HepG2 (cell line): ENCODE measurements around the gene LUC7L2. TPM values are rescaled to one million over a fixed set of nuclear protein-coding genes. Genes with fewer than 3 reads are reported as not detected.

ENCODE experiments used
- HNRNPK ChIP-seq: fragments of 200-400 bp; formaldehyde crosslinking; IDR thresholded peaks from 2 replicates; pipeline ENCODE4 v1.6.1; 2018; ENCODE audit warnings: low read length, low read depth, moderate library complexity, mild to moderate bottlenecking; ENCODE audit not compliant: poor library complexity, severe bottlenecking
- NR1H2 ChIP-seq: sonication (generic); formaldehyde crosslinking; IDR thresholded peaks from 2 replicates; pipeline ENCODE4 v1.8.1; 2022; ENCODE audit warnings: low read depth, missing genetic modification reagents, borderline replicate concordance
- SKI ChIP-seq: fragments of 450-650 bp; IDR thresholded peaks from one replicate; pipeline ENCODE4 v1.6.1; 2018; ENCODE audit warnings: mild to moderate bottlenecking; ENCODE audit not compliant: partially characterized antibody
- SPEN ChIP-seq: sonication (generic); formaldehyde crosslinking; IDR thresholded peaks from 2 replicates; pipeline ENCODE4 v1.5.1; 2020; ENCODE audit warnings: low read depth, mild to moderate bottlenecking, missing genetic modification reagents
- ZFP36 ChIP-seq: fragments of 150-350 bp; IDR thresholded peaks from 2 replicates; pipeline ENCODE4 v1.6.1; 2018; ENCODE audit warnings: borderline replicate concordance, low read length, low read depth; ENCODE audit not compliant: partially characterized antibody
- ZKSCAN8 ChIP-seq: IDR thresholded peaks from 2 replicates; pipeline ENCODE4 v1.6.1; 2016; ENCODE audit warnings: borderline replicate concordance, missing genetic modification reagents, missing compliant biosample characterization
- polyA plus RNA-seq, 8 experiments: library from polyadenylated mRNA; depleted of rRNA in 3 of 8; stranded (reverse) in 7 of 8; unstranded in 1 of 8; fragments of >200 nt; fragmentation: Illumina TruSeq in 4 of 8; extraction: Trizol in 4 of 8; gene quantifications; 2 replicates each; pipeline versions ENCODE4 v1.2.1 to v1.2.3, GENCODE V29; 2011 to 2016; ENCODE audit warnings: low read depth in 4 of 8, missing spikeins in 1 of 8, mixed read lengths in 1 of 8; ENCODE audit not compliant: insufficient read depth in 1 of 8
- total RNA-seq, 5 experiments: library from RNA; depleted of rRNA; stranded (reverse); fragments of >200 nt; fragmentation: Illumina TruSeq; extraction: Trizol; gene quantifications; 2 replicates each; pipeline ENCODE4 v1.2.3, GENCODE V29; 2016; ENCODE audit warnings: low read depth in 1 of 5
- TF ChIP-seq, protein P1 (sequence below): sonication (generic); formaldehyde crosslinking; conservative IDR thresholded peaks from 2 replicates; pipeline ENCODE4 v1.5.0; 2020; ENCODE audit warnings: missing genetic modification reagents
- TF ChIP-seq, protein P2 (sequence below): sonication (generic); formaldehyde crosslinking; IDR thresholded peaks from 2 replicates; pipeline ENCODE4 v1.4.0; 2020; ENCODE audit warnings: mild to moderate bottlenecking, missing genetic modification reagents
- TF ChIP-seq, protein P3 (sequence below): sonication (generic); formaldehyde crosslinking; IDR thresholded peaks from 2 replicates; pipeline ENCODE4 v1.5.1; 2020; ENCODE audit warnings: mild to moderate bottlenecking, missing genetic modification reagents, moderate library complexity
- TF ChIP-seq, protein P4 (sequence below): sonication (generic); formaldehyde crosslinking; conservative IDR thresholded peaks from 2 replicates; pipeline ENCODE4 v1.8.0; 2022; ENCODE audit warnings: missing genetic modification reagents
- TF ChIP-seq, protein P5 (sequence below): sonication (generic); formaldehyde crosslinking; IDR thresholded peaks from 2 replicates; pipeline ENCODE4 v1.5.0; 2020; ENCODE audit warnings: mild to moderate bottlenecking, missing genetic modification reagents, borderline replicate concordance

The LUC7L2 gene
- total and polyA plus RNA-seq, 2 of the 13 experiments (the other 11 are each of a cell fraction or from before 2014, with no cell fraction given) = 17.9 to 50.7 TPM

DNA sequence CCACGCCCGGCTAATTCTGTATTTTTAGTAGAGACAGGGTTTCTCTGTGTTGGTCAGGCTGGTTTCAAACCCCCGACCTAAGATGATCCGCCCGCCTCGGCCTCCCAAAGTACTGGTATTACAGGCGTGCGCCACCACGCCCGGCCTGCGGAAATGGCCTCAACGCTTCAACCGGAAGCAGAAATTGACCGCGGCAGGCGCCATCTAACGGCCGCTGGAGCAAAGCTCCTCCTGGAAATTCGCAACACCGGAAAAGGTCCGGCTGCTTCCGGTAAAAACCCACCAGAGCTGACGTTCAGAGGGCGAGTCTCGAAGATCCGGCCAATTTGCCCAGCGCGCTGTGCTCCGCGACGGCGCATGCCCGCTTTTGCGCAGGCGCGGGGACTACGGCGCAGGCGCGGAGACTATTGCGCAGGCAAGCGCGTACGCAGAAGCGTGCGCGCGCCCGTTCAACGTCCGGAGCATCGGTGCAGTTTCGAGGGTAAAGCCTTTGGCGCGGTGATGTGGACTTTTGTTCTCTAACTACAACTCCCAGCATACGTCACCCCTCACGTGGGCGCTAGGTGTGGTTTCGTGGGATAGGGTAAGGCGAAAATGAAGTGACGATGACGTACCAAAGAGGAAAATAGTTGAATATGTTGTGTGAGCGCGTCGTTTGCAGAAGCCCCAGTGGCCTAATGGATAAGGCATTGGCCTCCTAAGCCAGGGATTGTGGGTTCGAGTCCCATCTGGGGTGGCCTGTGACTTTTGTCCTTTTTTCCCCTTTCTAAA is 19.5 kb upstream of the LUC7L2 start (continued):
- TF ChIP-seq SPEN (CRISPR knock-in tag) (peak; percentile 87), NR1H2 (no peak), SKI (no peak), ZFP36 (no peak), HNRNPK (no peak), ZKSCAN8 (CRISPR knock-in tag) (peak; percentile 32; the same call in 1 of the 2 replicates)
- TF ChIP-seq, protein P1, sequence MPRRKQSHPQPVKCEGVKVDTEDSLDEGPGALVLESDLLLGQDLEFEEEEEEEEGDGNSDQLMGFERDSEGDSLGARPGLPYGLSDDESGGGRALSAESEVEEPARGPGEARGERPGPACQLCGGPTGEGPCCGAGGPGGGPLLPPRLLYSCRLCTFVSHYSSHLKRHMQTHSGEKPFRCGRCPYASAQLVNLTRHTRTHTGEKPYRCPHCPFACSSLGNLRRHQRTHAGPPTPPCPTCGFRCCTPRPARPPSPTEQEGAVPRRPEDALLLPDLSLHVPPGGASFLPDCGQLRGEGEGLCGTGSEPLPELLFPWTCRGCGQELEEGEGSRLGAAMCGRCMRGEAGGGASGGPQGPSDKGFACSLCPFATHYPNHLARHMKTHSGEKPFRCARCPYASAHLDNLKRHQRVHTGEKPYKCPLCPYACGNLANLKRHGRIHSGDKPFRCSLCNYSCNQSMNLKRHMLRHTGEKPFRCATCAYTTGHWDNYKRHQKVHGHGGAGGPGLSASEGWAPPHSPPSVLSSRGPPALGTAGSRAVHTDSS (CRISPR knock-in tag) = no peak
- TF ChIP-seq, protein P2, sequence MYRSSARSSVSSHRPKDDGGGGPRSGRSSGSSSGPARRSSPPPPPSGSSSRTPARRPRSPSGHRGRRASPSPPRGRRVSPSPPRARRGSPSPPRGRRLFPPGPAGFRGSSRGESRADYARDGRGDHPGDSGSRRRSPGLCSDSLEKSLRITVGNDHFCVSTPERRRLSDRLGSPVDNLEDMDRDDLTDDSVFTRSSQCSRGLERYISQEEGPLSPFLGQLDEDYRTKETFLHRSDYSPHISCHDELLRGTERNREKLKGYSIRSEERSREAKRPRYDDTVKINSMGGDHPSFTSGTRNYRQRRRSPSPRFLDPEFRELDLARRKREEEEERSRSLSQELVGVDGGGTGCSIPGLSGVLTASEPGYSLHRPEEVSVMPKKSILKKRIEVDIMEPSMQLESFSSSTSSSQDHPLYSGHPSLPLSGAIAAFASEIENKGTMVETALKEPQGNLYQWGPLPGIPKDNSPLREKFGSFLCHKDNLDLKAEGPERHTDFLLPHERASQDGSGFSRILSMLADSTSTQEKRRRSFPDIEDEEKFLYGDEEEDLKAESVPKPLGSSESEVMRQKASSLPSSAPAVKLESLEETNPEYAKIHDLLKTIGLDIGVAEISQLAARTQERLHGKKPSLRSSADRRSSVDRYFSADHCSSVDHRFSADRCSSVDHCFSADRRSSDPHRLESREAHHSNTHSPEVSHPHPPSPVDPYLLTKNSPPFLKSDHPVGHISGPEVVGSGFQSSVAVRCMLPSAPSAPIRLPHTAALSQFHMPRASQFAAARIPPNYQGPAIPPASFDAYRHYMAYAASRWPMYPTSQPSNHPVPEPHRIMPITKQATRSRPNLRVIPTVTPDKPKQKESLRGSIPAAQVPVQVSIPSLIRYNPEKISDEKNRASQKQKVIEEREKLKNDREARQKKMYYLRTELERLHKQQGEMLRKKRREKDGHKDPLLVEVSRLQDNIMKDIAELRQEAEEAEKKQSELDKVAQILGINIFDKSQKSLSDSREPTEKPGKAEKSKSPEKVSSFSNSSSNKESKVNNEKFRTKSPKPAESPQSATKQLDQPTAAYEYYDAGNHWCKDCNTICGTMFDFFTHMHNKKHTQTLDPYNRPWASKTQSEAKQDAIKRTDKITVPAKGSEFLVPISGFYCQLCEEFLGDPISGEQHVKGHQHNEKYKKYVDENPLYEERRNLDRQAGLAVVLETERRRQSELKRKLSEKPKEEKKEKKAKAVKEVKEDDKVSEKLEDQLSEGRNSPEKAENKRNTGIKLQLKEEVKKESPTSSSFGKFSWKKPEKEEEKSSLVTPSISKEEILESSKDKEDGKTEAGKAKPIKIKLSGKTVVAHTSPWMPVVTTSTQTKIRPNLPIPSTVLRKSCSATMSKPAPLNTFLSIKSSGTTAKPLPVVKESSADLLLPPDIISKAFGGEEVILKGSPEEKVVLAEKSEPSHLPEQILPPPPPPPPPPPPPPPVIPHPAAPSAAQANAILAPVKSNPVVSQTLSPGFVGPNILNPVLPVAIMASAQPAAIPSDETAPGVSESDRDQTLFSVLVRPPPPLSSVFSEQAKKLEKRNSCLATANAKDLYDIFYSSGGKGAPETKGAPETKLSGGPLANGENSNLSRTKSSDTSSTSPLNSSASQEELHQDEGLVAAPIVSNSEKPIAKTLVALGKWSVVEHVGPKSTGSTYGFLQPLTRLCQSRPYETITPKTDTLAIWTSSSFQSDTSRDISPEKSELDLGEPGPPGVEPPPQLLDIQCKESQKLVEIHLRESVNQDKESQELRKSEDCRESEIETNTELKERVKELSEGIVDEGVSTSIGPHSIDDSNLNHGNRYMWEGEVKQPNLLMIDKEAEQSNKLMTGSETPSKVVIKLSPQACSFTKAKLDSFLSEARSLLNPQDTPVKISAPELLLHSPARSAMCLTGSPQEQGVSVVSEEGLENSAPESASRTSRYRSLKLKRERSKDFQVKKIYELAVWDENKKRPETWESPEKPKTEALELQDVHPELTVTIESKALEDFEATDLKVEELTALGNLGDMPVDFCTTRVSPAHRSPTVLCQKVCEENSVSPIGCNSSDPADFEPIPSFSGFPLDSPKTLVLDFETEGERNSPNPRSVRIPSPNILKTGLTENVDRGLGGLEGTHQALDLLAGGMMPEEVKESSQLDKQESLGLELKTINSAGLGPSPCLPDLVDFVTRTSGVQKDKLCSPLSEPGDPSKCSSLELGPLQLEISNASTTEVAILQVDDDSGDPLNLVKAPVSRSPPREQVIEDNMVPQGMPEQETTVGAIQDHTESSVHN (CRISPR knock-in tag) = peak; percentile 73; the same call in 1 of the 2 replicates
- TF ChIP-seq, protein P3, sequence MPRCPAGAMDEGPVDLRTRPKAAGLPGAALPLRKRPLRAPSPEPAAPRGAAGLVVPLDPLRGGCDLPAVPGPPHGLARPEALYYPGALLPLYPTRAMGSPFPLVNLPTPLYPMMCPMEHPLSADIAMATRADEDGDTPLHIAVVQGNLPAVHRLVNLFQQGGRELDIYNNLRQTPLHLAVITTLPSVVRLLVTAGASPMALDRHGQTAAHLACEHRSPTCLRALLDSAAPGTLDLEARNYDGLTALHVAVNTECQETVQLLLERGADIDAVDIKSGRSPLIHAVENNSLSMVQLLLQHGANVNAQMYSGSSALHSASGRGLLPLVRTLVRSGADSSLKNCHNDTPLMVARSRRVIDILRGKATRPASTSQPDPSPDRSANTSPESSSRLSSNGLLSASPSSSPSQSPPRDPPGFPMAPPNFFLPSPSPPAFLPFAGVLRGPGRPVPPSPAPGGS (CRISPR knock-in tag) = peak; percentile 79; the same call in 1 of the 2 replicates
- TF ChIP-seq, protein P4, sequence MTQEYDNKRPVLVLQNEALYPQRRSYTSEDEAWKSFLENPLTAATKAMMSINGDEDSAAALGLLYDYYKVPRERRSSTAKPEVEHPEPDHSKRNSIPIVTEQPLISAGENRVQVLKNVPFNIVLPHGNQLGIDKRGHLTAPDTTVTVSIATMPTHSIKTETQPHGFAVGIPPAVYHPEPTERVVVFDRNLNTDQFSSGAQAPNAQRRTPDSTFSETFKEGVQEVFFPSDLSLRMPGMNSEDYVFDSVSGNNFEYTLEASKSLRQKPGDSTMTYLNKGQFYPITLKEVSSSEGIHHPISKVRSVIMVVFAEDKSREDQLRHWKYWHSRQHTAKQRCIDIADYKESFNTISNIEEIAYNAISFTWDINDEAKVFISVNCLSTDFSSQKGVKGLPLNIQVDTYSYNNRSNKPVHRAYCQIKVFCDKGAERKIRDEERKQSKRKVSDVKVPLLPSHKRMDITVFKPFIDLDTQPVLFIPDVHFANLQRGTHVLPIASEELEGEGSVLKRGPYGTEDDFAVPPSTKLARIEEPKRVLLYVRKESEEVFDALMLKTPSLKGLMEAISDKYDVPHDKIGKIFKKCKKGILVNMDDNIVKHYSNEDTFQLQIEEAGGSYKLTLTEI (CRISPR knock-in tag) = no peak
- TF ChIP-seq, protein P5, sequence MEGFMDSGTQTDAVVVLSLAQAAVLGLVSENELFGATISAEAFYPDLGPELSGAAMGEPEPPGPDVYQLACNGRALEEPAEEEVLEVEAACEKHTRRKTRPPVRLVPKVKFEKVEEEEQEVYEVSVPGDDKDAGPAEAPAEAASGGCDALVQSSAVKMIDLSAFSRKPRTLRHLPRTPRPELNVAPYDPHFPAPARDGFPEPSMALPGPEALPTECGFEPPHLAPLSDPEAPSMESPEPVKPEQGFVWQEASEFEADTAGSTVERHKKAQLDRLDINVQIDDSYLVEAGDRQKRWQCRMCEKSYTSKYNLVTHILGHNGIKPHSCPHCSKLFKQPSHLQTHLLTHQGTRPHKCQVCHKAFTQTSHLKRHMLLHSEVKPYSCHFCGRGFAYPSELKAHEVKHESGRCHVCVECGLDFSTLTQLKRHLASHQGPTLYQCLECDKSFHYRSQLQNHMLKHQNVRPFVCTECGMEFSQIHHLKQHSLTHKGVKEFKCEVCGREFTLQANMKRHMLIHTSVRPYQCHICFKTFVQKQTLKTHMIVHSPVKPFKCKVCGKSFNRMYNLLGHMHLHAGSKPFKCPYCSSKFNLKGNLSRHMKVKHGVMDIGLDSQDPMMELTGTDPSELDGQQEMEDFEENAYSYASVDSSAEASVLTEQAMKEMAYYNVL (CRISPR knock-in tag) = peak; percentile 22; the same call in 1 of the 2 replicates
